GM12875 (cell line): Measurements from ENCODE around the gene CCDC61.

Experiments
- H3K4me3 ChIP-seq: one replicate; pipeline ENCODE4 v1.5.1; 2011; ENCODE audit warnings: low read depth, low read length, control low read depth
- TF ChIP-seq, protein P1 (sequence below): IDR thresholded peaks from 2 replicates; pipeline ENCODE4 v1.5.1; 2011; ENCODE audit warnings: low read depth, mild to moderate bottlenecking, control low read depth, inconsistent platforms, low read length, moderate library complexity, borderline replicate concordance; ENCODE audit not compliant: insufficient read depth

Gene CCDC61

DNA sequence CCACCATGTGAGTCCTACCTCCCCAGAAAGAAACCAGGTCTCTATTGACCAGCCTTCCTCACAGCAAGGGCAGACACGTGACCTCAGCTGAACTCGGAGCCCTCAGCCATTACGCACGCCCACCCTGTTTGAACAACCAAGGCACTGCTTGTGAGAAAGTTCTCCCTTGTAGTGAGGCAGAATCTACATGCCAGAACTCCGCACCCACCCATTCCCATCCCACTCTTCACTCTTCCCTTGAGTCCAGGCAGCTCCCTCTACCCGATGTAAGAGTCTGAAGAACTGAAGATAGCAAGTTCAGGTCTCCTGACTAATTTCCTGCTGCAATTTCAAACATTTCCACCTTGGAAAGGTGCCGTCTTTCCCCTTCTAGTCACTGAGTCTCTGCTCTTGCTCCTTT lies 28.0 kb upstream of the CCDC61 start:
- TF ChIP-seq, protein P1, sequence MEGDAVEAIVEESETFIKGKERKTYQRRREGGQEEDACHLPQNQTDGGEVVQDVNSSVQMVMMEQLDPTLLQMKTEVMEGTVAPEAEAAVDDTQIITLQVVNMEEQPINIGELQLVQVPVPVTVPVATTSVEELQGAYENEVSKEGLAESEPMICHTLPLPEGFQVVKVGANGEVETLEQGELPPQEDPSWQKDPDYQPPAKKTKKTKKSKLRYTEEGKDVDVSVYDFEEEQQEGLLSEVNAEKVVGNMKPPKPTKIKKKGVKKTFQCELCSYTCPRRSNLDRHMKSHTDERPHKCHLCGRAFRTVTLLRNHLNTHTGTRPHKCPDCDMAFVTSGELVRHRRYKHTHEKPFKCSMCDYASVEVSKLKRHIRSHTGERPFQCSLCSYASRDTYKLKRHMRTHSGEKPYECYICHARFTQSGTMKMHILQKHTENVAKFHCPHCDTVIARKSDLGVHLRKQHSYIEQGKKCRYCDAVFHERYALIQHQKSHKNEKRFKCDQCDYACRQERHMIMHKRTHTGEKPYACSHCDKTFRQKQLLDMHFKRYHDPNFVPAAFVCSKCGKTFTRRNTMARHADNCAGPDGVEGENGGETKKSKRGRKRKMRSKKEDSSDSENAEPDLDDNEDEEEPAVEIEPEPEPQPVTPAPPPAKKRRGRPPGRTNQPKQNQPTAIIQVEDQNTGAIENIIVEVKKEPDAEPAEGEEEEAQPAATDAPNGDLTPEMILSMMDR = no peak

DNA sequence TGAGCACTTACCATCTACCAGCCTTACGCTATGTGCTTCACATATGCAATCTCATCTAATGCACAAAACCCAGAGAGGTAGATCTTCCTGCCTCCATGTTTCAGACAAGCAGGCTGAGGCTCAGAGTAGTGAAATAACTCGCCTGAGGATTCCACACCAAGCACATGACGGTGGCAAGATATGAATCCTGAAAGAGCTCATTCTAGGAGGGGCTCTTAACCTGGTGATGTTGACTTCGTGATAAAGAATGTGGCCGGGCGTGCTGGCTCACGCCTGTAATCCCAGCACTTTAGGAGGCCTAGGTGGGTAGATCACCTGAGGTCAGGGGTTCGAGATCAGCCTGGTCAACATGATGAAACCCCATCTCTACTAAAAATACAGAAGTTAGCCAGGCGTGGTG lies 26.6 kb upstream of the CCDC61 start:
- no peak overlapping the region for H3K4me3 ChIP-seq
- TF ChIP-seq, protein P1 = no peak

More for the DNA sequence above, 28.0 kb upstream of the CCDC61 start:
- H3K4me3 ChIP-seq = no peak overlapping the region

DNA sequence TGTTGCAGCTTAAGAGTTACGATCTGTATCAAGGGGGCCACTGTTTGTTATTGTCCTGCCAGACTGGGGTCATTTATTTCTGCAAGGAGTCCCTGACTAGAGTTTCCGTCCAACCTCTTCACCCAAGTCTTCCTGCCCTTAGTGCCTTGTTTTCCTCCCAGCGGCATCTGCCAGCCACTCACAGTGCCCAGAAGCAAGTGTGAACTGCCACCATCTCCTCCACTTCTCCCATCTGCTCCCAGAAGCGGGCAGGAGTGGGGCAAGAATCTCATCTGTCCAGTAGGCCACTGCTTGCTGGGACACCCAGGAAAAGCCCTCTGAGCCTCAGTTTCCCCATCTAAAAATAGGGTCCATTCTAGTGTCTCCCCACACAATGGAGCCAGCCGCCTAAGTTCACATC lies 25.6 kb upstream of the CCDC61 start:
- H3K4me3 ChIP-seq = no peak overlapping the region
- TF ChIP-seq, protein P1 = no peak

DNA sequence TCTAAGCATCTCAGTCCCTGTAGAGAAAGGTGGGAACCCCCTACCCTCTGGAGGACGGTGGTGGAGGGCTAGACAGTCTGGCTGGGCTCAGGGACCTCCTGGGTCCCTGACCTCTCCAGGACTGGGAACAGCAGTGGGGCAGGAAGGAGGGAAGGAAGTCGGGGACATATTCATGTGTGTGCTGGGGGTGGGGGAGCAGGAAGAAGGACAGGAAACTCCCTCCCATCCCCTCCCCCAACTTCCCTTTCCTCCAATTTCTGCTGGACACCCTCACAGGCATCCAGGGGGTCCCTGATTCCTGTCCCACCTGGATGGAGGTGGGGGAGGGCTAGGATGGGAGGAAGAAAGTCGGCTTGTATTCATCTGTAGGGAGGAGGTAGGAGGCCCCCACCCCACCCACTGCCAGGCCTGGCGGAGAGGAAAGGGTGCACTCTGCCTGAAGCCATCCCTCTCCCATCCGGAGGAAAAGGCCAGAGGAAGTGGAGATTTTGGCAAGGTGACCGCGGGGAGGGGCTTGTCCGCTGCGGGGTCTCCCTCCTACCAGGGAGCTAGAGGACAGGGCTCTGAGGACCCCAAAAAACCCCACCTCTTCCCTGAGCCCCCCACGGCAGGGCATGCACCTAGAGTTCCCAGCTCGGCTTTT lies 23.9 kb upstream of the CCDC61 start:
- TF ChIP-seq, protein P1 = no peak
- H3K4me3 ChIP-seq = no peak overlapping the region

DNA sequence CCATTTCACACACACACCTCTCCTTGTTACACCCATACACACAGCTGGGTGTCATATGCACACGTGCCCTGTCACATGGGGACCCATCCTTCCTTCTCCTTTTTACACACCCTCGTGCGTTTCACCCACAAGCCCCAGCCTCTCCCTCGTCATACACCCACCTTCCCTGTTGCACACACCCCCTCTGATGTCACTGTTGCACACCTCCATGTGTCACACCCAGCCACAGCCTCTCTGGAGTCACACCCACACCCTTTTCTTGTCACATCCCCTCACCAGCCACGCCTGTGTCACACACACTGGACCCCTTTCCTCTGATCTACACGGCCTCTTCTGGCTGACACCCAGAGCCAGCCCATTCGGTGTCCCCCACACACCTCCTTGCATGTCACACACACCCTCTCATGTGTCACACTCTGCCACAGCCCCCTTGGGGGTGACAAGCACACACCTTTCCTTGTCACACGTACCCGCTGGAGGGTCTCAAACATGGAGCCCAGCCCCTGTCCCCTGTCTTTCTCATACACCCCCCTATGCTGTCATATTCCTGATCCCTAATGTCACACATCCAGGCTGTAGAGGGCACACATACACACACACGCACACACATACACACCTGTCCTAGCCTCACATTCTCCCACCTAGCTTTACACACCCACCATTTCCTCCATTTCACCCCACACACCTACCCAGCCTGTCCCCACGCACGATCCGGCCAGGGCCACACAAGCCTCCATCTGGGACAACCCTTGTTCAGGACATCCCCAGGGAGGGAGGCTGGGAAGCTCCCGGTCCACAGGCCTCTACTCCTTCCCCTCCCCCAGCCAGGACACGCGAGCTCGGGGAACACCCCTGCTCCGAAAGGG lies 23.0 kb upstream of the CCDC61 start:
- no peak overlapping the region for H3K4me3 ChIP-seq
- TF ChIP-seq, protein P1 = no peak

DNA sequence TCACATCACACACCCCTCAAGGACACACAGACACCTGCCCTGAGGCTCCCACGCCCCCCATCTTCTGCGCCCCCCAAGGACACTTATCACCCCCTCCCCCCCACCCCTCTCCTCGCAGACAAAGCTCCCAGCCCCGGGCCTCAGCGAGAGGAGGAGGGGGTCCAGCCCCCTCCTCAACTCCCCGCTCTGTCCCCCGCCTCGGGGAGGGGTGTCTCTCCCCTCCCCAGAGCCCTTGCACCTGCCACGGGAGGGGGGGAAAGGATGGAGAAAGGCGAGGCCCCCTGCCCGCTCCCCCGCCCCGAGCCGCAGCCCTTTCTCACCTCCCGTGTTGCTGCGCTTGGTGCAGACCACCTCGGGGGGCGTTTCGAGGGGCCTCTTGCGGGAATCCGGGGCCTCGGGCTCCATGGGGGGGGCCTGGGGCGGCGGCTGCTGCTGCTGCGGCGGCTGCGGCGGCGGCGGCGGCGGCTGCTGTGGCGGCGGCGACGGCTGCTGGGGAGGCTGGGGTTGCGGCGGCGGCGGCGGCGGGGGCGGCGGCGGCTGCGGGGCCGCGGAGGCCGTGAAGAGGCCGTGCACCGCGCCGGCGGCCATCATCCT lies 22.2 kb upstream of the CCDC61 start:
- TF ChIP-seq, protein P1 = no peak
- H3K4me3 ChIP-seq = no peak overlapping the region
